Globus pallidus (tissue), 1 donor: ENCODE data around the gene PRXL2A.
A peak's percentile ranks its signal among the peaks of the same experiment; 100 is the strongest.

Experiments
- DNase-seq: peaks from one replicate; pipeline ENCODE4 v3.0.0-alpha.2; 2015; ENCODE audit warnings: low spot score

The PRXL2A gene

DNA sequence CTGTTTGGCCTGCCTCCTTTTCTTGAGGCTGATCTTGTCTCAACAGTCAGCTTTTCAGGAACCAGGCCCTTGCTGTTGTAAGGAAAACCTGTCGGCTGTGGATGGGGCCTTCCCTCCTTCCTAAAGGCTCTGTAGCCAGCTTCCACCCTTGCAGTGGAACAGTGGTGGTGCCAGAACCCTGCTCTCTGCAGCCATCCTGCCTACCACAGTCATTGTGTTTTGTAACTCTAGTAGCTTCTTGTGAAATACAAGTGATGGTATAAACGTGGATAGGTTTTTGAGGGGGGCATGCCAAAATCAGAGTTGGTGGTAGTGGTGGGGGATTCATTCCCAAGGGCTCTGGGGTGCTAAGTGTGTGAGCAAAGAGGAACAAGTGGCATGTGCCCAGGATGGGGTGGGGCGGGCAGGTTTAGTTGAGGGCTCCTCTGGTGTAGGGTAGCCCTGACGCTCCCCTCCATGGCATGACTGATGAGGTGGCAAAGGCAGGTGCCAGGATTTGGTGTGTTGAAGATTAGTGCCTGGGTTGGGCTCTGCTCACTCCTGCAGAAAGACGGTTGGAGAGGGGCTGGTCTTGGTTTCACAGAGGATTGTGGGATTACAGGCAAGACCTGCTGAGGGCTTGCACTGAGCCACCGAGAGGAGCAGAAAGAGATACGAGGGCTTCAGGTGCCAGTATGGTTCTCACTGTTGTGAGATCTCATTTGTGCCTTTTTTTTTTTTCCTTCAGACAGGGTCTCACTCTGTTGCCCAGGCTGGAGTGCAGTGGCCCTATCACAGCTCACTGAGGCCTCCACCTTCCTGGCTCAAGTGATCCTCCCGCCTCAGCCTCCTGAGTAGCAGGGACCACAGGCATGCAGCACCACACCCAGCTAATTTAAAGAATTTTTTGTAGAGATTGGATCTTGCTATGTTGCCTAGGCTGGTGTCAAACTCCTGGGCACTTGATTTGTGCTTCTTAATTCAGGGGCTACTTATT, 53.1 kb downstream of the PRXL2A start:
- no peak for DNase-seq

DNA sequence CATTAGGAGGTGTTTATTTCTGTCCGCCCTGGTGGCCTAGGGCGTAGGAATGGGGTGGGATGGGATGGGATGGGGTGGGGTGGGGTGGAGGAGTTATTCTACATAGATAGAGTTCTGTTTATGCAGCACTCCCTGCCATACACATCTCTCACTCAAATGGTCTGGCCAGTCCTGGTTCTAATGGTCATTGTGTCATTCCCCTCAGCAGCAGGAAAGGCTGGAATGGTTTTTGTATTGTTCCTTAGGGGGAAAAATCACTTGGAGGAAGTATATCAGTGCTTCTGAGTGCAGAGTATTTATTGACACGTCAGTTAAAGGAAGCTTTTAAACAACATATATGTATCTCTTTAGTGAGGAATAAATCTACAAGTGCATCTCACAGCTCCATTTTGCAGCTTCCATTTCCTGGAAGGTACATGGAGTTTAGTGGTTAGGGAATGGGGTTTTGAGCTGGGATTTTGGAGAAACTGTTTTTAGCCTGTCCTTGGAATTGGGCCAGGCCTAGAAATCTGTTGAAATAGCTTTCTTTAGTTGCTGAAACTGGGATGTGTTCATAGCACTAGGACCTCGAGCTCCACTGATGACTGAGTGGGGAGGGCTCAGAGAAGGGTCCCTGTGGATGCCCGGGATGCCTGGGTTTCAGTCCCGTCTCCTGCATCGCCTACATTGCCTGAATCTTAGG, 54.1 kb downstream of the PRXL2A start:
- no peak for DNase-seq

DNA sequence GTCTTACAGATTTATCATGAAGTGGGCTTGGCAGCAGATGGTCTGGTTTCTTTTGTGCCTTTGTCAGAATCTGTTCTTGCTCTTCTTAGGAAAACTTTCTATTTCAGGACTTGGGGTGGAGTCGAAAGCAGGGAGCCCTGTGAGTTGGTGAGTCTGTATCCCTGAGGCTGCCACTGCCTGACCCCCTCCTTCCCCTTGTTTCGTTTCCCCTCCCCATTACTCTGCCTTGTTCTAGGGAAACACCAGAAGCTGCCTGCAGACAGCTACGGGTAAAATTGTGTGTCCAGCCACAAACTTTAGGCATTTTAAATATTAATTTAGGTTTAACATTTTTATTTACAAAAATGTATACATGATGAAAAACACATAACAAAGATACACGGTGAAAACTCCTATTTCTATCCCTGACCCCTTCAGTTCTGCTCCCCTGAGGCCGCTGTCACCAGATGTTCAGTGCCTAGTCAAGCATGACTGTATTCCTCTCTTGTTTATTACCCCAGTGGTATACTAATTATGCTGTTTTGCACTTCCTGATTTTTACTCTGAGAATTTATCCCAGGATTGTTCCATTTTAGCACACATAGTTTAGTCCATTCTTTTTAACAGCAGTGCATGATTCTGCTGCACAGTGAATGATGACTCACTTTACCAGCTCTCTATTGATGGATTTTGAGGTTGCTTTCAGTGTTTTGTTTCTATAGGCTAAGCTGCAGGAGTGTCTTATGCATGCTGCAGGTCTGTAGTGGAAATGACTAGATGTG, 54.8 kb downstream of the PRXL2A start:
- DNase-seq = no peak

DNA sequence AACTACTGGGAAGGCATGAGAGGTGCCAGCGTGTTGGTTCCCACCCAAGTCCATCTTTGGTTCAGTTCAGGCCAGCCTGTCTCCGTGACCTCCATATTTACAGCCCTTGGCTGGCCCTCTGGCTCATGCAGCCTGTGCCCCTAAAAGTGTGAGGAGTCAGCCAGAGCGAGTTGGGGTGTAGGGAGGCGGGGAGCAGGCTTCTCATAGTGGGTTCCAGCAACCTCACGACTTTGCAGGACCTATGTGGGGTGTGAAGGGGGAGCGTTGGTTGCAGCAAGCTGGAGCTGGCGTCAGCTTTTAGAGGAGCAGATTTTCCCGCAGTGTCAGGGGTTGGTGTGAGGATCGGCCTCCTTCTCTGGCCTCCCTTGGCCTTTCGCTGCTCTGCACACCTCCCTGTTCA, 55.5 kb downstream of the PRXL2A start:
- no peak for DNase-seq

DNA sequence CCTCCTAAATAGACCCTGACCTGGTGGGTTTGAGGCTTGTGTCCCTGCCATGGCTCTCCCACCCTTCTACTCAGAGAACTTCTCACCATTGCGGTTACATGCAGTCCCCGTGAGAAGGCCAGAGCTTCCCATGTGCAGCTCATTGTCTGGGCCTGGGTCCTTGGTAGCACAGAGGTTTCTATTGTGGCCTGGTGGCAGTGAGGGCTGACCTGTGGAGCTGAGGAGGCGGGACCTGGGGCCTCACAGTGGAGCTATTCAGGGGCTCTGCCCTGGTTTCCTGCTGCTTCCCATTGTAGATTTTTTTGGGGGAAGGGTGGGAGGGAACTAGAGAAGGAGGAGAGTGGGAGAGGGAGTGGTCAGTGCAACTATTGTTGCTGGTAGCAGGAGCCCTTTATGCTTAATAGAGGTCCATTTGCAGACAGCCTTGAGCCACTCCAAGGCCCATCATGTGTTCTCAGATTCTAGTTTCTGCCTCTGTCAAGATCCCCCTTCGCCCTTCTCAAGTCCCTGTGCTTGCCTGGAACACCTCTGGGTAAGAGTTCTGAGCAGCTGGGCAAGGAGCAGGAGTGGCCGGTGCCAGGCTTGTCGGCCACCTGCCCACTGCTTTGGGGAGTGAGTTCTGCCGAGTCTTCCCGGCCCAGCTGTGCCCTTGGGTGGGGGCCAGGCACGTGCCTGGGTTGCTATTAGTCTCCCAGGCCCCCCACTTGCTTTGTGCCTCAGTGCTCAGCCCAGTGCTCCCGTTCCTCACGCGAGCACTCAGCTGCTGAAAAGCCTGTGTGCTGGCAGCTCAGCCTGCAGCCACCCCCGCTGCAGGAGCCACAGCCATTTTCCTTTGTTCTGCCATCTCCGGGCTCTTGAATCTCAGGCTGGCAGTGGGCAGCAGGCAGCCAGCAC, 56.5 kb downstream of the PRXL2A start:
- DNase-seq = peak; percentile 77

DNA sequence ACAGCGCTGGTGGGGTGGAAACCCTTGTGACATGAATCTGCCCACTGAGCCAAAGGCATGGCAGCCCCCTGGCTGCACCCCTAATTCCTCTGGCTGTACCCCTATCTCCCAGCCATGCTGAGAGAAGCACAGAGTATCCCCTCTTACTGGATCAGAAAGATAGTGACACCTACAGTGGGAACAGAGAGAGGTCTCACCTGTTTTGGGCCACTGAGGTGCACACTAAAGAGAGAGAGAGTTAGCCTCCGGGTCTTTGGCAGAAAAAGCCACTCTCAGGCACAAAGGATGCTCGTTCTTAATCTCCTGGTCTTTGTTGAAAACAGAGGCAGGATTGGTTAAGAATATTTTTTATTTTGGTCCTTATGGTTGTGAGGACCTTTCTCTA, 57.1 kb downstream of the PRXL2A start:
- no peak for DNase-seq

DNA sequence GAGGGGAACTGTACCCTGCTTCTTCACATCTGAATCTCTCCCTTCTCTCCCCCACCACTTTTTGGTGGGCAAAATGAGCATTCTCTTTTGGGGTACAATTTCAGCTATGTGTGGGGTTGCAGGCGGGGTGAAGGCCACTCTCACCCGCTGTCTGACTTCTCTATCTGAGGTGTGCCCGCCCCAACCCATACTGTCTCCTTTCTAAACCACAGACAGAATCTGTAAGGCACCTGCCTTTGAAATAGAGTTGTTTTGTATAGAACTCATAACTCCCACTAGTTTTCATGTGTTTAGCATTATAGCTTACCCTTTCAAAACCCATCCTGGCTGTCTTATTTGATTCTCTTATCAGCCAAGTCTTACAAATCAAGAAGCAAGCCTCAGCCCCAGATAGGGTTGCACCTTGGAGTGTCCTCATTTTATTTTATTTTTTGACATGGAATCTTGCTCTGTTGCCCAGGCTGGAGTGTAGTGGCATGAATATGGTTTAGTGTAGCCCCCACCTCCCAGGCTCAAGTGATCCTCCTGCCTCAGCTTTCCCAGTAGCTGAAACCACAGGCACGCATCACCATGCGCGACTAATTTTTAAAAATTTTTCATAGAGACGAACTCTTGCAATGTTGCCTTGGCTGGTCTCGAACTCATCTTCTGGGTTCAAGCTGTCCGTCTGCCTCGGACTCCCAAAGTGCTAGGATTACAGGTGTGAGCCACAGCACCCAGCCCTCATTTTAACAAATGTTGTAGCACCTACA, 57.7 kb downstream of the PRXL2A start:
- DNase-seq = no peak

DNA sequence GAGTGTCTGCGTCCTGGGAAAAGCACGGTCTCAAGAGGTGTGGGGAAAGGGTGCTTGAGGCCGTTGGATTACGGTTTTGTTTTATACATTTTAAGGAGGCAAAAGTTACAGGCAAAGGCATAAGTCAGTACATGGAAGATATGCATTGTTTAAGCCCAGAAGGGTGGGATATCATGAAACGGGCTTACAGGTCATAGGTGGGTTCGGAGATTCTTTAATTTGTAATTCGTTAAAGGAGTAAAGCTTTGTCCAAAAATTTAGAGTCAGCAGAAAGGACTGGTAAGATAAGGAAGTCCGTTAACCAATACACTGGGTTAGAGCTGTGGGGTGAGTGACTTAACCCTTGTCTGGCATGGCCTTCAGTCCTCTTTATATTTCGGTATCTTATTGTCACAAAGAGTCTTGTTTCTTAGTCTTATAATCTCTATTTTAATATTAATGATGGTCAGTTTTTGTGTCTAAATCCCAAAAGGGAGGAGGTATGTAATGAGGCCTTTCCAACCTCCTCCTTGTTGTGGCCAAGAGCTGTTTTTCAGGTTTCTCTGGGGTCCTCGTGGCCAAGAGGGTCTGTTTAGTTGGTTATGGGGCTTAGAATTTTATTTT, 58.5 kb downstream of the PRXL2A start:
- DNase-seq = no peak

DNA sequence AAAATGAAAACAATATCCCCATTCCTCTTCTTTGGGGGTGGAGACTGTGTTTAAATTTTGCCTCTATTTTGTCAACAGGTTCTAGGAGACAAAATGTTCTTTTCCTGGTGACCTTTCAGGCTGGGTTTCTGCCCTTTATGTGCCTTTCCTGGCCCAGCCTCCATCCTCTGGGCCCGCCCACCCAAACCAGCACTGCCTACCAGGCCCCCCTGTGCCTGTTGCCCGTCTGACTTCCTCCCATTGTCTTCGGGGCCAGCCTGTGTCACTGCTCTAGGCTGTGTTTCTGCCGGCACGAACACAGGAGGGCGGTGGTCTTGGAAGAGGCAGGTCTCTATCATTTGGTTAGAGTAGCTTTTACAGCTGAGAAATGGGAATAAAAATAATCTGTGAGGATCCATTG, 59.7 kb downstream of the PRXL2A start:
- peak; percentile 87 for DNase-seq

DNA sequence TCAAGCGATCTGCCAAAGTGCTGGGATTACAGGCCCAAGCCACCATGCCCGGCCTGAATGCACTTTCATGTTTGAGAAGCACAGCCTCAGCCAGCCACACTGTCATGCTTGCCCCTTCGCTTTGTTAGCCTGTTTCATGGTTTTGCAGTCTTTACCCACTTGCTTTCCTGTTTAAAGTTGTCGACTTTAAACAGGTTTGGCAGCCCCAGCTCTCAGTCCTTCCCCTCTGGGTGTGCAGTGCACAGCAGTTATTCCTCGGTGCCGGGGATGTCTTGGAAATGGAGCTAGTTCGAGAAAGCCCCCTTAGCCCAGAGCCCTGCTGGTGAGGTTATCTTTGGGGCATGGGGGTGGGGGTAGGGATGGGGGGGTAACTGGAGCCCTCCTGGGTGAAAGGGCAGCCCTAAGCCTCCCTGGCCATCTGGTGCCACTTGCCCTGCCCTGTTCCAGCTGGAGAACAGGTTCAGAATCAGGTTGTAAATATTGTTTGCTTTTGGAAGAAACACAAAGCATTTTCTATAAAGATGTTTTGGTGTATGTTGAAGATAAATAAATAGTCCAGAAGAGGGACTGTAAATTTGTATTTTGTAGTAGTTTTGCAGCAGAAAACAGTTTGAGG, 60.6 kb downstream of the PRXL2A start:
- no peak for DNase-seq

DNA sequence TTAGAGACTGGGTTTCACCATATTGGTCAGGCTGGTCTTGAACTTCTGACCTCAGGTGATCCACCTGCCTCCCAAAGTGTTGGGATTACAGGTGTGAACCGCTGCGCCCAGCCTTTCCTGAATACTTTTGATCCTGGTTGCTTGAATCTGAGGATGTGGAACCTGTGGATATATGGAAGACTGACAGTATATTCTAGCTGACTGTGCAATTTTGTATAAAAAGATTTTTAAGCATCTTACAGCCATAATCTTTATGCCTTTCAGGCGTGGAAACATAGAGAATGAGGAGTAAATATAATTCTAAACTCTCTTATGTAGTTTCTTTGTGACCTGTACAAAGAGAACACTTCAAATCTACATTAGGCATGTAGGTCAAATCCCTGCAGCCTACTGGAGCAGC, 61.9 kb downstream of the PRXL2A start:
- no peak for DNase-seq

DNA sequence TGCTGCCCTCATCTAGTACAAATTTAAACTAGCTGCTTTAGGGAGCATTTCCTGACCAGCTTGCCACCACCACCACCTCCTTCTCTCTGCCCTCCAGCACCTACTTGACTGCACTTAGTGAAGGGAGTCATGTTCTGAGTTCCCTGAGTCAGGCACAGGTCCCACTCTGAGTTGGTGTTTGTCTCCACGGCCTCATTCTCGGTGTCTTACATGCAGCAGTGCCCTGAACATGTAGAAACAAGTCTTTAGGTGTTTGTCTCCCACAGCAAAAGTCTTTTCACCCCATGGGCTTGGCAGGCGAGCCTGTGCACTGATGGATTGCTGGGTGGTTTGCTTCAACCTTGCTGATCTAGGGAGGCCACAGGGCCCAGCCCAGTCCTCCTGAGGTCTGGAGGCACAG, 62.6 kb downstream of the PRXL2A start:
- no peak for DNase-seq

DNA sequence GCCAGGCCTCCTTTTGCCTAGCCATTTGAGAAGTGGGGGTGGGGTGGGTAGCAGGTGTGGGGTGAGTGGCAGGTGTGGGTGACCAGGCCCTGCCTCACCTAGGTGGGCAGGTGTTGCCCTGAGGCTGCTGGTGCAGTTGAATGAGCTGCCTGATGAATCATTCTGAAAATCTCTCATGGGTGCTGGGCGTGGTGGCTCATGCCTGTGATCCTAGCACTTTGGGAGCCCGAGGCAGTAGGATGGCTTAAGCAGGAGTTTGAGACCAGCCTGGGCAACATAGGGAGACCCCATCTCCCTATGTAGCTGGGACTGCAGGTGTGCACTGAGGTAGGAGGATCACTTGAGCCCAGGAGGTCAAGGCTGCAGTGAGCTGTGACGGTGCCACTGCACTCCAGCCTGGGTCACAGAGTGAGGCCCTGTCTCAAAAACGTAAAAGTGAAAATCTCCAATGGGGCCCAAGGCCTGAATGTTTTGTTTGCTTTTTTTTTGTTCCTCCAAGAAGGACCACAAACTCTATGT, 63.4 kb downstream of the PRXL2A start:
- no peak for DNase-seq

DNA sequence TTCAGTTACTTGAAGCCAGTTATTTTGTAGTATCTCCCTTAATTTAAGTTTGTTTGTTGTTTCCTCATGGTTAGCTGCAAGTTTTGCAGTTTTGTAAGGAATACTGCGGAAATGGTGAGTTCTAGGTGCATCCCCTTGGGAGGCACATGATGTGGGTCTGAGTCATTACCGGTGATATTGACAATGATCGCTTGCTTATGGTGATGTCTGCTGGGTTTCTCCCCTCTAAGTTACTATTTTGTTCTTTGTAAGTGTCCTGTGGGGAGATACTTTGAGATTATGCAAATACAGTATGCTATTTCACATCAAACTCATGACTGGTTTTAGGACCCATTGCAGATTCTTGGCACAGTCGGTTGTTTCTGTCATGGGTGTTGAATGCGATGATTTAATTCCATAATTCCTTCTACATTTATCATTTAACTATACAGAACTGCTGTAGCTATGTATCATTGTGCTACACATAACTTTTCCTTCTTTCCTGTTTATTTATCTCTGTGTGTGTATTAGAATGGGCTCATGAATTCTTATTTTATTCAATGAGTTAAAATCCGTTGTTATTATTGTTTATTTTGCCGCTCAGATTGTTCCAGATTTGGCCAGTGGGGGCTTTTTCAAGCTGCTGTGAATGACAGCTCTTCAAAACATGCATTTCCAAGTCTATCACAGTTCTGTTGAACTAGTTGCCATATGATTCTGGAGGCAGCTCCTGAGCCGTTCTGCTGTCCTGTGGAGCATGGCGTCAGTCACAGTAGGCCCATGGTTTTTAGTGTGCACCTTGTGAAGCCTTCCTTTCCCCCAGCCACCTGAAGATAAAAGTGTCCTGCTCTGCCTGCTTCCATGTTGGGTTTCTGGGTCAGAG, 64.1 kb downstream of the PRXL2A start:
- no peak for DNase-seq

DNA sequence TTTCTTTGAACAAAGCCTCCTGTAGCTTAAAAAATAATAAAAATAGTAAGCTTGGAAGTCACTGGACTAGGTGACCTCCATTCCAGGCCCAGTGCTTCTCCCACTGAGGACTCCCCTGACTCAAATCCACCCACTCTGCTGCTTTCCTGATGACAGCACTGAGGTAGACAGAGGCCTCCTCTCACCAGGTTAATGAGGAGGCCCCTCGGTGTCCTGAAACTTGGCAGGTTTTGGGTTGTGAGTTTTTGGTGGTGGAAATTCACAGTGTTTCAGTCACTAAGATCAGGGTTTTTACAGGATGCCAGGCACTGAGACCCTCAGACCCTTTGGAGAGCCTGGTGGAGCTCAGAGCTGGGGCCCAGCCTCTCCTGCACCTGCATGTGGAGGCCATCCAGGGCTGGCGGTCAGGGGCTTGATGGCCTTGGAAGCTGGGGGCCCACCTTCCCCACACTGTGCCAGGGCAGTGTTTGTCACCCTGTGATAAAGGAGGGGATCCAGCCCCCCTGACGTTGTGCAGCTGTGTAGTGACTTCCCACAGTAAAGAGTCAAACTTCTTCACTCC, 64.8 kb downstream of the PRXL2A start:
- no peak for DNase-seq

DNA sequence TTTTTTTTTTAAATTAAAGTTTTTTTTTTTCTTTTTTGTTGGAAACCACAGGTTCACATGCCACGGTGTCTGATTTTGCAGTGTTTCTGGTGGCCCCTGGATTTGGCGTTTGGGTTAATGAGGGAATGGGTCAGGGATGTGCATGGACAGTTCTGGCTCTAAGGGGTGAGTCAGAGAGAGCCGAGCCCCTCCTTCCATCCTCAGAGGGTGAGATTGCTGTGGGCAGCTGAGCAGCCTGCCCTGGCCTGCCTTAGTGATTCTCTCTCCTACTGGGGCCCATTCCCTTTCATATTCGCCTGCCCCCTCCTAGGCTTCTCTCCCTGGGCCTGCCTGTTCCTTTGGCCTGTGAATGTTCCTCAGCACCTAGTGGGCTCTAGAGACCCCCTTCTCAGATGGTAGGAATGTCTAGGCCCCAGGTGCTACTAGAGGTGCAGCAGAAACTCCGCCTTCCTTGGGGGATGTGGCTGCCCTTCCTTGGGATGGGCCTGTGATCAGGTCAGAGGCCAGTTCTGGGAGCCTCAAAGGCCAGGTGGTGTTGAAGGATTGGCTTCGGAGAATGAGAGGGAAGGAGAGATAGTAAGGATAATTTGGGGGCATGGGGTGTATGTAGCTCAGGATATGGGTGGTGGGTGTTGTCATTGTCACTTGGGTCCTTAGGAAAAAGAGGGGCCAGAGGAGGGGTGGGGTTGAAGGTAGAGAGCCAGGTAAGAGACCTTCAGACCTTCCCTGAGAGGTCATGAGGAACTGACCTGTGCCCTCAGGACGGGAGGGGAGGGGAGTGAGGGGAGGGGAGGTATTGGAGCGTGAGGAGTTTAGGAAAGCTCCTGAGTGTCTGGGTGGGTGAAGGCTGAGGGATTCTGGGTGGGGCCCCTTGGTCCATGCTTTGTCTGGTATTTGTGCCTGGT, 65.6 kb downstream of the PRXL2A start:
- no peak for DNase-seq

DNA sequence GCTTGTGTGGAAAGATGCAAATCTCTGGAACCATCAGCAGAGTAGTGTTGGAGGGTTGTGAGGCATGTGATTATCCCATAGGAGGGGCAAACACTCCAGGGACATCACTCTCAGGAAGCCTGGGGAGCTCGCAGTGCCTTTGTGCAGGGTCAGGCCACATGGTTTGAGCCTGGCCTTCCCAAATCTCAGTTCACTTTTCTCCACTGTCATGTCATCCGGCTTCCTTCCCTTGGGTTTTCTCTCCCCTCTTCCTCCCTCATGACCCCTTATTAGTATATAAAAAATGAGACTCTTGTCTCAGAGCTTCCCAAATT, 66.2 kb downstream of the PRXL2A start:
- no peak for DNase-seq

DNA sequence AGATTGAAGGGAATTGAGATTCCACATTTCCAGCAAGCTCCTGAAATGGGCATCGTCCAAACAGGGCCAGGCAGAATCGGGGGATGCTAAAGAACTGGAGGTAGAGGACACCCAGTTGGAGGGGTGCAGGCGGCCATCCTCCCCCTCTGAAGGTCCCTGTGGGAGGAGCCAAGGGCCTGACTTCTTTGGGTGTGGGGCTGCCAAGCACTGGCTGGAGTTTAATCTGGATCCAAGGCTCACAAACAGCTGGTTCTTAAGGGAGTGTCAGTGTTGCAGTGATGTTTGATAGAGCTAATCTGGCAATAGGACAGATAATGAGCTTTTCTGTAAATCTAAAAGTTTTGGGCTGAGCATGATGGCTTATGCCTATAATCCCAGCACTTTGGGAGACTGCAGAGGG, 66.6 kb downstream of the PRXL2A start:
- DNase-seq = no peak
